Nucleus accumbens (tissue), 56 donors: ENCODE results near the gene SRCIN1.

Source experiments
- DNase-seq, 56 donors: peaks; one replicate each; lab custom pipeline; 2025; lab: John Stamatoyannopoulos, UW

SRCIN1 gene

GRCh38 chr17:38617967-38618760 lies 12.4 kb upstream of the SRCIN1 start:
- DNase-seq: no peak

- no peak for DNase-seq
These were observed 11.5 kb upstream of the SRCIN1 start for GRCh38 chr17:38617074-38617860.

- no peak for DNase-seq
These were observed 10.6 kb upstream of the SRCIN1 start for GRCh38 chr17:38616361-38616760.

- no peak for DNase-seq
These were observed 8.4 kb upstream of the SRCIN1 start for GRCh38 chr17:38613981-38614779.

GRCh38 chr17:38613525-38613980 lies 7.8 kb upstream of the SRCIN1 start:
- DNase-seq: no peak

- no peak for DNase-seq
These were observed 6.2 kb upstream of the SRCIN1 start for GRCh38 chr17:38611872-38612376.

GRCh38 chr17:38611070-38611786 lies 5.5 kb upstream of the SRCIN1 start:
- no peak for DNase-seq

GRCh38 chr17:38609280-38610031 lies 3.7 kb upstream of the SRCIN1 start:
- DNase-seq: no peak

GRCh38 chr17:38608648-38609047 lies 2.9 kb upstream of the SRCIN1 start:
- no peak for DNase-seq

- DNase-seq: peak in 52 of 56 donors; percentile 34 to 92 (median 73)
These were observed 1.2 kb upstream of the SRCIN1 start for GRCh38 chr17:38606646-38607611.

- peak in 5 of 56 donors; percentile 43 to 62 (median 46) for DNase-seq
These were observed 326 bp downstream of the SRCIN1 start for GRCh38 chr17:38605411-38605840.

GRCh38 chr17:38604479-38605403 lies 1.0 kb downstream of the SRCIN1 start:
- DNase-seq: peak in 44 of 56 donors; percentile 30 to 78 (median 58)

GRCh38 chr17:38603786-38604478 lies 1.8 kb downstream of the SRCIN1 start:
- DNase-seq: no peak

GRCh38 chr17:38602956-38603785 lies 2.6 kb downstream of the SRCIN1 start:
- peak in 36 of 56 donors; percentile 27 to 71 (median 50) for DNase-seq

GRCh38 chr17:38602453-38602852 lies 3.3 kb downstream of the SRCIN1 start:
- DNase-seq: no peak
